Astrocyte (in vitro differentiated cells and primary cell): Measurements from ENCODE around the gene PIGL. TPM values are rescaled to one million over a fixed set of nuclear protein-coding genes. Genes with fewer than 3 reads are reported as not detected.
"Not testable (repeated sequence)": the region's sequence is repeated elsewhere in the genome, so short reads cannot be mapped to it uniquely, and the experiment has no call there.

ENCODE experiments used
- DNase-seq: peaks from one replicate; pipeline ENCODE4 v3.0.0-alpha.2; 2010; ENCODE audit warnings: low read depth
- FAIRE-seq: peaks from 2 replicates; lab custom pipeline; 2011; peaks lifted over from hg19 to GRCh38; lab: Jason Lieb, UNC
- H2AFZ ChIP-seq: 2 replicates; pipeline ENCODE4 v1.6.0; 2012; ENCODE audit warnings: low read depth, low read length, inconsistent platforms
- H3K27ac ChIP-seq: 2 replicates; pipeline ENCODE4 v1.5.1; 2011; ENCODE audit warnings: low read depth, low read length, inconsistent platforms
- H3K27me3 ChIP-seq: 2 replicates; pipeline ENCODE4 v1.6.0; 2011; ENCODE audit warnings: low read length, inconsistent platforms; ENCODE audit not compliant: insufficient read depth
- H3K36me3 ChIP-seq: 2 replicates; pipeline ENCODE4 v1.5.1; 2011; ENCODE audit warnings: low read length, inconsistent platforms; ENCODE audit not compliant: insufficient read depth
- H3K4me1 ChIP-seq: 2 replicates; pipeline ENCODE4 v1.5.1; 2011; ENCODE audit warnings: low read length, inconsistent platforms; ENCODE audit not compliant: insufficient read depth
- H3K4me2 ChIP-seq: 2 replicates; pipeline ENCODE4 v1.6.0; 2012; ENCODE audit warnings: low read length, inconsistent platforms
- H3K4me3 ChIP-seq: 2 replicates; pipeline ENCODE4 v1.5.1; 2011; ENCODE audit warnings: low read depth, mild to moderate bottlenecking, low read length, inconsistent platforms; ENCODE audit not compliant: insufficient read depth
- H3K79me2 ChIP-seq: 2 replicates; pipeline ENCODE4 v1.6.0; 2012; ENCODE audit warnings: mild to moderate bottlenecking, low read length, inconsistent platforms; ENCODE audit not compliant: insufficient read depth
- H3K9ac ChIP-seq: 2 replicates; pipeline ENCODE4 v1.6.0; 2012; ENCODE audit warnings: mild to moderate bottlenecking, low read length, inconsistent platforms
- H3K9me3 ChIP-seq: 2 replicates; pipeline ENCODE4 v1.5.1; 2012; ENCODE audit warnings: low read depth, mild to moderate bottlenecking, low read length, inconsistent platforms; ENCODE audit not compliant: insufficient read depth
- H4K20me1 ChIP-seq: 2 replicates; pipeline ENCODE4 v1.6.0; 2012; ENCODE audit warnings: low read length, inconsistent platforms; ENCODE audit not compliant: insufficient read depth
- H3K27ac Mint-ChIP-seq: one replicate; pipeline ENCODE4 v1.8.0; 2021; ENCODE audit warnings: mild to moderate bottlenecking, mixed read lengths; ENCODE audit not compliant: unreplicated experiment
- H3K27me3 Mint-ChIP-seq: one replicate; pipeline ENCODE4 v1.8.0; 2021; ENCODE audit warnings: low read depth, mixed read lengths; ENCODE audit not compliant: unreplicated experiment
- H3K36me3 Mint-ChIP-seq: one replicate; pipeline ENCODE4 v1.8.0; 2021; ENCODE audit warnings: low read depth, mixed read lengths; ENCODE audit not compliant: unreplicated experiment
- H3K4me1 Mint-ChIP-seq: one replicate; pipeline ENCODE4 v1.8.0; 2021; ENCODE audit warnings: low read depth, mixed read lengths; ENCODE audit not compliant: unreplicated experiment
- H3K4me3 Mint-ChIP-seq: one replicate; pipeline ENCODE4 v1.8.0; 2021; ENCODE audit warnings: mild to moderate bottlenecking, moderate library complexity, mixed read lengths; ENCODE audit not compliant: unreplicated experiment
- H3K9me3 Mint-ChIP-seq: one replicate; pipeline ENCODE4 v1.8.0; 2021; ENCODE audit warnings: mild to moderate bottlenecking, mixed read lengths; ENCODE audit not compliant: unreplicated experiment
- EZH2 ChIP-seq: IDR thresholded peaks from 2 replicates; pipeline ENCODE4 v1.6.1; 2012; ENCODE audit warnings: mild to moderate bottlenecking, low read length, inconsistent platforms; ENCODE audit not compliant: insufficient read depth
- total RNA-seq: library from RNA; stranded (reverse); gene quantifications from 2 replicates; pipeline ENCODE4 v1.2.1, GENCODE V29; 2021
- TF ChIP-seq, protein P1 (sequence below): IDR thresholded peaks from 2 replicates; pipeline ENCODE4 v1.5.1; 2011; ENCODE audit warnings: low read depth, mild to moderate bottlenecking, inconsistent platforms, low read length, moderate library complexity; ENCODE audit not compliant: insufficient read depth

The PIGL gene
- total RNA-seq, 1 donor from 2014 or later, result 21.9 TPM

DNA sequence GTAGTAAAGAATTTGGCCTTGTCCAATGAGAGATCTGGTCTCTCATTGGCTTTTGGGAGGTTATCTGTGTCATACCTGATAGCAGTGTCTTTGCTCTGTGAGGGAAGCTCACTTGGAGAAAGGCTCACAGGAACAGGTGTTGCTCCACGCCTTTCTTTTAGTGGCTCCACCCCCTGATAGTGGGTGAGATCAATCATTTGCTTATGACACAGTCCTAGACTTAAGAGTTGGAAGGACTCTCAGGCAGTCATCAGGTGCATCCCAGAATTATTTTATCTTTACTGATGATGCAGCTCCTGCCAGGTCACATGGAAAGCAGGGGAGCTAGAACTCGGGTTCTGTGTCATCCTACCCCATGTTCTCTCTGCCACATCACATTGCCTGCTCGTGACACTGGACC lies 76.9 kb downstream of the PIGL start:
- no peaks in the 10 kb centered on the region for H3K27me3 Mint-ChIP-seq
- no peak for FAIRE-seq
- DNase-seq, result no peak

DNA sequence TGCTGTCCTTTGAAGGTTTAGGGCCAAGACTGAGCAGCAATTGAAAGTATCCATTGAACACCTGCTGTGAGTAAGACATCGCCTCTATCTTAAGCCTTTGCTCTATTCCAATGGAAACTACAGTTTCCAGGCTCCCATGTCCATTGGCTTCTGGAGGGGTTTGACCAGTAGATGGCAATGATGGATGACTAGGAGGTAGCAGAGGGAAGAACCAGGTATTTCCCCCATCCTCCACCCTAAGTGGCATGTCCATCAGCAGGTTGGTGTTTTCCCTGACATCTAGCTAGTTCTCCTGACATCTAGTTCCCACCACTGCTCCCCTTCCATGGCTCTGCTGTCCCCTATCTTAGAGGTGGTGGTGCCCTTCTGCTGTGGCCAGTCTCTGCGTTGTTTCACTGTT lies 77.5 kb downstream of the PIGL start:
- H3K36me3 ChIP-seq, result no peaks in the 10 kb centered on the region
- H3K27ac Mint-ChIP-seq, result no peak overlapping the region
- no peak overlapping the region for H3K9ac ChIP-seq
- no peaks in the 10 kb centered on the region for H3K9me3 ChIP-seq
- no peaks in the 10 kb centered on the region for H3K27me3 ChIP-seq
- no peak overlapping the region for H3K27ac ChIP-seq
- no peak overlapping the region for H3K4me3 ChIP-seq
- TF ChIP-seq, protein P1, sequence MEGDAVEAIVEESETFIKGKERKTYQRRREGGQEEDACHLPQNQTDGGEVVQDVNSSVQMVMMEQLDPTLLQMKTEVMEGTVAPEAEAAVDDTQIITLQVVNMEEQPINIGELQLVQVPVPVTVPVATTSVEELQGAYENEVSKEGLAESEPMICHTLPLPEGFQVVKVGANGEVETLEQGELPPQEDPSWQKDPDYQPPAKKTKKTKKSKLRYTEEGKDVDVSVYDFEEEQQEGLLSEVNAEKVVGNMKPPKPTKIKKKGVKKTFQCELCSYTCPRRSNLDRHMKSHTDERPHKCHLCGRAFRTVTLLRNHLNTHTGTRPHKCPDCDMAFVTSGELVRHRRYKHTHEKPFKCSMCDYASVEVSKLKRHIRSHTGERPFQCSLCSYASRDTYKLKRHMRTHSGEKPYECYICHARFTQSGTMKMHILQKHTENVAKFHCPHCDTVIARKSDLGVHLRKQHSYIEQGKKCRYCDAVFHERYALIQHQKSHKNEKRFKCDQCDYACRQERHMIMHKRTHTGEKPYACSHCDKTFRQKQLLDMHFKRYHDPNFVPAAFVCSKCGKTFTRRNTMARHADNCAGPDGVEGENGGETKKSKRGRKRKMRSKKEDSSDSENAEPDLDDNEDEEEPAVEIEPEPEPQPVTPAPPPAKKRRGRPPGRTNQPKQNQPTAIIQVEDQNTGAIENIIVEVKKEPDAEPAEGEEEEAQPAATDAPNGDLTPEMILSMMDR, result no peak
- no peak for TF ChIP-seq EZH2
- FAIRE-seq, result no peak
- no peak overlapping the region for H3K4me3 Mint-ChIP-seq
- no peak for DNase-seq
- H3K4me1 Mint-ChIP-seq, result peaks cover 11% of the 10 kb centered on the region
- no peak overlapping the region for H2AFZ ChIP-seq
- peaks cover 1% of the 10 kb centered on the region for H3K36me3 Mint-ChIP-seq
- no peaks in the 10 kb centered on the region for H3K79me2 ChIP-seq
- H4K20me1 ChIP-seq, result no peaks in the 10 kb centered on the region
- no peak overlapping the region for H3K4me2 ChIP-seq
- H3K27me3 Mint-ChIP-seq, result no peaks in the 10 kb centered on the region
- no peaks in the 10 kb centered on the region for H3K4me1 ChIP-seq
- H3K9me3 Mint-ChIP-seq, result no peaks in the 10 kb centered on the region

More for the DNA sequence above, 76.9 kb downstream of the PIGL start:
- Mint-ChIP-seq H3K36me3 (peaks cover 1% of the 10 kb centered on the region), H3K27ac (no peak overlapping the region), H3K4me1 (peaks cover 16% of the 10 kb centered on the region), H3K4me3 (no peak overlapping the region), H3K9me3 (no peaks in the 10 kb centered on the region)
- H3K4me1 ChIP-seq, result peaks cover 5% of the 10 kb centered on the region
- TF ChIP-seq, protein P1, result no peak
- no peak overlapping the region for H3K27ac ChIP-seq
- H3K79me2 ChIP-seq, result no peaks in the 10 kb centered on the region
- no peak overlapping the region for H3K9ac ChIP-seq
- no peak overlapping the region for H3K4me3 ChIP-seq
- no peak overlapping the region for H2AFZ ChIP-seq
- no peaks in the 10 kb centered on the region for H3K27me3 ChIP-seq
- no peaks in the 10 kb centered on the region for H4K20me1 ChIP-seq
- no peak overlapping the region for H3K4me2 ChIP-seq
- H3K36me3 ChIP-seq, result no peaks in the 10 kb centered on the region
- H3K9me3 ChIP-seq, result no peaks in the 10 kb centered on the region

DNA sequence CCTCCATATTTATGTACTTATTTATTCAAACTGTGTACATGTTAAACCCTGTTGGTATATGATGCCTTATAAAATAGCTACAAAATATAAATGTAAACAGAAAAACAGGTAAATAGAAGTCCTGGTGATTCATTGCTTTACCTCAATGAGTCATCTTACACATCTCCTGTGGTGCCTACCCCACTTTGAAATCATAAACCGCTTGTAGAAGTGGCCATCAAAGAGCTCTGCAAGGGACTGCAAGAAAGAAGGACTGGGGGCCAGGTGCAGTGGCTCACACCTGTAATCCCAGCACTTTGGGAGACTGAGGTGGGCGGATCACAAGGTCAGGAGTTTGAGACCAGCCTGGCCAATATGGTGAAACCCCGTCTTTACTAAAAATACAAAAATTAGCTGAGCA lies 79.1 kb downstream of the PIGL start:
- H3K9me3 Mint-ChIP-seq, H3K4me1 ChIP-seq, H3K36me3 ChIP-seq, H3K27ac Mint-ChIP-seq, H3K79me2 ChIP-seq, H3K27me3 Mint-ChIP-seq, DNase-seq, H3K27ac ChIP-seq, H3K9ac ChIP-seq, H3K27me3 ChIP-seq, H2AFZ ChIP-seq, H4K20me1 ChIP-seq, H3K4me3 ChIP-seq, FAIRE-seq, H3K4me2 ChIP-seq, H3K4me3 Mint-ChIP-seq, H3K9me3 ChIP-seq, H3K36me3 Mint-ChIP-seq: not testable (repeated sequence)
- H3K4me1 Mint-ChIP-seq, result peaks cover 11% of the 10 kb centered on the region
